ENCODE measurements around the gene P2RX7.

DNA sequence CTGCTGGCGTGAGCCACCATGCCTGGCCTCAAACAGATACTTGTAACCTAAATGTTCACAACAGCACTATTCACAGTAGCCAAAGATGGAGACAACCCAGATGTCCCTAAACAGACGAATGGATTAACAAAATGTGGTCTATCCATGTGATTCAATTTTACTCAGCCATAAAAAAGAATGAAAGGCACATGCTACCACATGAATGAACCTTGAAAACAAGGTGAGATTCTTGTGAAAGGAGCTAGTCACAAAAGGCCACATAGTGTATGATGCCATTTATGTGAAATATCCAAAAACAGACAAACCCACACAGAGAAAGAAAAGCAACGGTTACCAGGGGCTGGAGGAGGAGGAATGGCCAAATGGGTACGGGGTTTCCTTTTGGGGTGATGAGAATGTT is 19.6 kb upstream of the P2RX7 start:
- TF ChIP-seq ZFP3 (CRISPR knock-in tag; IDR thresholded peaks at IDR 0.05), result no peak
- TF ChIP-seq ESRRG (CRISPR knock-in tag; IDR thresholded peaks at IDR 0.05), result no peak
- TF ChIP-seq ZFP30 (CRISPR knock-in tag; IDR thresholded peaks at IDR 0.05), result no peak
- no peak for TF ChIP-seq ZNF565 (CRISPR knock-in tag; conservative IDR thresholded peaks at IDR 0.05; ENCODE audit: low read depth)
- no peak for TF ChIP-seq ARNTL (CRISPR knock-in tag; IDR thresholded peaks at IDR 0.05; ENCODE audit: borderline replicate concordance, low read depth)
- TF ChIP-seq GLIS3 (CRISPR knock-in tag; IDR thresholded peaks at IDR 0.05), result no peak
- TF ChIP-seq PPARA (CRISPR knock-in tag; IDR thresholded peaks at IDR 0.05; ENCODE audit: borderline replicate concordance), result no peak
- TF ChIP-seq, protein P1, sequence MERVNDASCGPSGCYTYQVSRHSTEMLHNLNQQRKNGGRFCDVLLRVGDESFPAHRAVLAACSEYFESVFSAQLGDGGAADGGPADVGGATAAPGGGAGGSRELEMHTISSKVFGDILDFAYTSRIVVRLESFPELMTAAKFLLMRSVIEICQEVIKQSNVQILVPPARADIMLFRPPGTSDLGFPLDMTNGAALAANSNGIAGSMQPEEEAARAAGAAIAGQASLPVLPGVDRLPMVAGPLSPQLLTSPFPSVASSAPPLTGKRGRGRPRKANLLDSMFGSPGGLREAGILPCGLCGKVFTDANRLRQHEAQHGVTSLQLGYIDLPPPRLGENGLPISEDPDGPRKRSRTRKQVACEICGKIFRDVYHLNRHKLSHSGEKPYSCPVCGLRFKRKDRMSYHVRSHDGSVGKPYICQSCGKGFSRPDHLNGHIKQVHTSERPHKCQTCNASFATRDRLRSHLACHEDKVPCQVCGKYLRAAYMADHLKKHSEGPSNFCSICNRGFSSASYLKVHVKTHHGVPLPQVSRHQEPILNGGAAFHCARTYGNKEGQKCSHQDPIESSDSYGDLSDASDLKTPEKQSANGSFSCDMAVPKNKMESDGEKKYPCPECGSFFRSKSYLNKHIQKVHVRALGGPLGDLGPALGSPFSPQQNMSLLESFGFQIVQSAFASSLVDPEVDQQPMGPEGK (CRISPR knock-in tag; IDR thresholded peaks at IDR 0.05; ENCODE audit: borderline replicate concordance), result no peak
- no peak for TF ChIP-seq RARB (CRISPR knock-in tag; IDR thresholded peaks at IDR 0.05)
- no peak for TF ChIP-seq TCF4 (CRISPR knock-in tag; IDR thresholded peaks at IDR 0.05; ENCODE audit: borderline replicate concordance)
- no peak for TF ChIP-seq SNAI2 (CRISPR knock-in tag; IDR thresholded peaks at IDR 0.05)

All from SK-N-SH treated with all-trans-retinoic acid at 6 μM for 48 hours (cell line).